ENCODE data around the gene GRM3. TPM values are rescaled to one million over a fixed set of nuclear protein-coding genes. Genes with fewer than 3 reads are reported as not detected.

Gene GRM3
- total RNA-seq, 1 experiment from 2014 or later, result not detected

GRCh38 chr7:86904949-86905834, 261.5 kb downstream of the GRM3 start:
- Histone ChIP-seq H2AFZ (ENCODE audit: low read length) (no peak overlapping the region), H3K27me3 (ENCODE audit: low read length) (no peaks in the 10 kb centered on the region), H3K4me1 (ENCODE audit: insufficient read depth, low read length) (no peaks in the 10 kb centered on the region), H3K36me3 (ENCODE audit: low read depth, low read length) (0 out of 2 replicates have a peak, but pooled peaks cover 2% of the 10 kb centered on the region), H3K9me3 (ENCODE audit: low read length) (no peaks in the 10 kb centered on the region), H4K20me1 (ENCODE audit: low read length) (no peaks in the 10 kb centered on the region), H3K4me2 (ENCODE audit: low read length) (no peak overlapping the region), H3K9me2 (replicated peaks; ENCODE audit: low read length) (no peaks in the 10 kb centered on the region), H3K4me3 (ENCODE audit: low read length) (no peak overlapping the region), H3K27ac (ENCODE audit: low read length) (no peak overlapping the region), H3K9ac (ENCODE audit: low read length) (no peak overlapping the region), H3F3A (ENCODE audit: low read length, unreplicated experiment) (no peaks in the 10 kb centered on the region), H3K79me2 (ENCODE audit: low read length) (no peaks in the 10 kb centered on the region)
- DNase-seq (peak; percentile 54), ATAC-seq (no peak)
- peak; percentile 82 for TF ChIP-seq CTCF (conservative IDR thresholded peaks at IDR 0.05; ENCODE audit: low read depth, low read length)
- TF ChIP-seq EZH2 (IDR thresholded peaks at IDR 0.05; ENCODE audit: low read length, unreplicated experiment), result no peak
- no peak for TF ChIP-seq EZH2phosphoT487 (IDR thresholded peaks at IDR 0.05; ENCODE audit: borderline replicate concordance, low read length)
- POLR2A ChIA-PET (ENCODE audit: unreplicated experiment), result no interaction called here
- CTCF ChIA-PET, result interaction anchor here (0.6 to 1.1 kb wide), 13 partner anchors 22 to 1305 kb away, joined by 3 to 9 read pairs (median 4); no protein-coding TSS in a partner anchor
- BruUV-seq (replicated peaks), result no TSS peak
- intact Hi-C loops (cut with micrococcal nuclease), result loop anchor here (1.0 to 10.0 kb wide), 5 partner anchors 58 to 1015 kb away; no protein-coding TSS in a partner anchor

- Histone ChIP-seq H3F3A (ENCODE audit: low read length, unreplicated experiment) (no peaks in the 10 kb centered on the region), H3K36me3 (ENCODE audit: low read depth, low read length) (0 out of 2 replicates have a peak, but pooled peaks cover 2% of the 10 kb centered on the region), H3K27ac (ENCODE audit: low read length) (no peak overlapping the region), H3K9ac (ENCODE audit: low read length) (no peak overlapping the region), H3K9me3 (ENCODE audit: low read length) (no peaks in the 10 kb centered on the region), H3K4me2 (ENCODE audit: low read length) (no peak overlapping the region), H2AFZ (ENCODE audit: low read length) (no peak overlapping the region), H3K9me2 (replicated peaks; ENCODE audit: low read length) (no peaks in the 10 kb centered on the region), H3K4me3 (ENCODE audit: low read length) (no peak overlapping the region), H4K20me1 (ENCODE audit: low read length) (no peaks in the 10 kb centered on the region), H3K4me1 (ENCODE audit: insufficient read depth, low read length) (no peaks in the 10 kb centered on the region), H3K79me2 (ENCODE audit: low read length) (no peaks in the 10 kb centered on the region), H3K27me3 (ENCODE audit: low read length) (no peaks in the 10 kb centered on the region)
- TF ChIP-seq EZH2phosphoT487 (IDR thresholded peaks at IDR 0.05; ENCODE audit: borderline replicate concordance, low read length) (no peak), CTCF (conservative IDR thresholded peaks at IDR 0.05; ENCODE audit: low read depth, low read length) (no peak), EZH2 (IDR thresholded peaks at IDR 0.05; ENCODE audit: low read length, unreplicated experiment) (no peak)
- ChIA-PET POLR2A (ENCODE audit: unreplicated experiment) (no interaction called here), CTCF (no interaction called here)
- ATAC-seq (no peak), DNase-seq (peak; percentile 6)
- intact Hi-C loops (cut with micrococcal nuclease), result loop anchor here (10.0 kb wide), 2 partner anchors 314 to 434 kb away; no protein-coding TSS in a partner anchor
- no TSS peak for BruUV-seq (replicated peaks)
Observed at GRCh38 chr7:86908948-86909347, 265.2 kb downstream of the GRM3 start.

- Histone ChIP-seq H3K9me2 (replicated peaks; ENCODE audit: low read length) (no peaks in the 10 kb centered on the region), H3K9me3 (ENCODE audit: low read length) (no peaks in the 10 kb centered on the region), H3K4me2 (ENCODE audit: low read length) (no peak overlapping the region), H3K27me3 (ENCODE audit: low read length) (no peaks in the 10 kb centered on the region), H3K9ac (ENCODE audit: low read length) (no peak overlapping the region), H3K36me3 (ENCODE audit: low read depth, low read length) (no peaks in the 10 kb centered on the region), H3K4me3 (ENCODE audit: low read length) (no peak overlapping the region), H2AFZ (ENCODE audit: low read length) (no peak overlapping the region), H4K20me1 (ENCODE audit: low read length) (no peaks in the 10 kb centered on the region), H3K4me1 (ENCODE audit: insufficient read depth, low read length) (no peaks in the 10 kb centered on the region), H3F3A (ENCODE audit: low read length, unreplicated experiment) (no peaks in the 10 kb centered on the region), H3K27ac (ENCODE audit: low read length) (no peak overlapping the region), H3K79me2 (ENCODE audit: low read length) (no peaks in the 10 kb centered on the region)
- DNase-seq, result peak; percentile 24
- TF ChIP-seq CTCF (conservative IDR thresholded peaks at IDR 0.05; ENCODE audit: low read depth, low read length), result peak; percentile 46; the same call in 1 of the 2 replicates
- no peak for TF ChIP-seq EZH2phosphoT487 (IDR thresholded peaks at IDR 0.05; ENCODE audit: borderline replicate concordance, low read length)
- no peak for TF ChIP-seq EZH2 (IDR thresholded peaks at IDR 0.05; ENCODE audit: low read length, unreplicated experiment)
- intact Hi-C loops (cut with micrococcal nuclease), result no loop called here
- BruUV-seq (replicated peaks), result no TSS peak
- peak; percentile 70; the same call in 1 of the 2 replicates for ATAC-seq
- CTCF ChIA-PET, result interaction anchor here (0.7 kb wide), 2 partner anchors 128 to 315 kb away, joined by 3 to 4 read pairs; no protein-coding TSS in a partner anchor
- POLR2A ChIA-PET (ENCODE audit: unreplicated experiment), result no interaction called here
Observed at GRCh38 chr7:86911659-86912058, 267.9 kb downstream of the GRM3 start.
